IPS-NIHi7 (cell line): Measurements from ENCODE around the gene SERPINH1.
"Not testable (repeated sequence)": the region's sequence is repeated elsewhere in the genome, so short reads cannot be mapped to it uniquely, and the experiment has no call there.

Experiments used
- DNase-seq: peaks from one replicate; pipeline ENCODE4 v3.0.0; 2012; ENCODE audit warnings: mixed read lengths; ENCODE audit errors: extremely low spot score

The SERPINH1 gene

DNA sequence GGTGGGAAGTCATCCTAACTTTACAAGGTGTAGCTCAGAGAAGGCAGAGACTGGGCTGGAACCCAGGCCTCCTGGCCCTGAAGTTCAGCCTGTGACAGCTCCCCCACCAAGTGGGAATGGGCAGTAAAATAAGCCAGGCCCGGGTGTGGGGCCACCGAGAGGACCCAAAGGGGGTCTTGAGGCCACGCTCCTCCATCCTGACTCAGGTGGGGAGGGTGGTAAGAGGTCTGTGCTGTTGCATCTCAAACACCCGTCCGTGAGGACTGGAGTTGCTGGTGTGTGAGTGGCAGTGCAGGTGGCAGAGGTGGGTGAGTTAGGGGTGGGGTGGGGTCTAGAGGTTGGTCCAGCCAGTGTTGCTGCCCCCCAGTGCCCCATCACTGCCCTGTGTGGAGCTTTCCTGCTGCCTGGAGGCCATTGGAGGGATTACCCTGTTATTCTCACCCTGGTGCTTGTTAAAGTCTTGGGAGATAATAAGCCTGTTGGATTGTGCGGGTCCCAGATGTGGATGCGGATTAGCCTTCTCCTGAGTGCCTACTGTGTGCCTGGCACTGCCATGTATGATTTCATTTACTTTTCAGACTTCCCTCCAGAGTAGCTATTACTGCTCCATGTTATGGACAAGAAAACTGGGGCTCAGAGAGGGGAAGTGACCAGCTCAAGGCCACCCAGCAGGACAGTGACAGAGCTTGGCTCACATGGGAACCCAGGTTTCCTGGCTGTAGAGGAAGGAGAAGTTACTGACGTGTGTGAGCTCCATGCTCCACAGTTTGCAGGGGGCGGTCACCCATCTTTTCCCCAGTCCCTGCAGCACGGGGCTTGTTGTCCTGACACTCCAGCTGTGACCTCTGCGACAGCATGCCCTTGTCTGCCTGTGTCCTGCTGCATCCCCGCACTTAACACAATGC is 12.9 kb downstream of the SERPINH1 start:
- no peak for DNase-seq

DNA sequence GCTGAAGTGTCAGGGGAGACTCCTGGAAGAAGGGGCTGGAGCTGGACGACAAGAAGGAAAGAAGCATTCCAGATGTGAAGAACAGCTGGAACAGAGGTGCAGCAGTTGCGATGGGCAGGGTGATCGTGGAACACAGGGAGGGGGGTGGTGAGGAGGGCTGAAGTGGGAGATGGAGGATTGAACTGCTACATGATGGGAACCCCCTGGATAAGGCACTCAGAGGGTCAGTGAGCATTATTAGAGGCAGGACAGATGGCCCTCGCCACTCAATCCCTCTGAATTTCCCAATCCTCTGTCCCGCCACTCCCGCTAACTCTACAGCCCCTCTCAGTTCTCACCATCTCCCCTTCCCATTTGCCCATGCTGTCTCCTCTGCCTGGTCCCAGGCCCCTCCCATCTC is 14.0 kb downstream of the SERPINH1 start:
- no peak for DNase-seq

DNA sequence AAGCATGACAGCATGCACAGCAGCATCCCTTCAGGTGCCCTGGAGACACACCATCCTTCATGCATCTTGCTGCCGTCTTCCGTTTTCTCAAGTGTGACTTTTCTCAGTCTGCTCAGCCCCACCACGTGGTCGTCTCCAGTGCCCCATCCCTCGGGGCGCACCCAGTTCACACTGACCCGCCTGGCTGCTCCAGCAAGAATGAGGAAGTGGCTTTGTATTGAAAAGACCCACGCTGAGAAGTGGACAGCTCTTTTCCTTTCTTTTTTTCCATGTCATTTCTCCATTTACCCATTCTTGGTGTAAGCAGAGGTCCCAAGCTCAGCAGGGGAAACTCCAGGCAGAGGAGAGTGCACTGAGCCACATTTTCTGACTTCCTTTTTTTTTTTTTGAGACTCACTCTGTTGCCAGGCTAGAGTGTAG is 14.5 kb downstream of the SERPINH1 start:
- peak; percentile 56 for DNase-seq

DNA sequence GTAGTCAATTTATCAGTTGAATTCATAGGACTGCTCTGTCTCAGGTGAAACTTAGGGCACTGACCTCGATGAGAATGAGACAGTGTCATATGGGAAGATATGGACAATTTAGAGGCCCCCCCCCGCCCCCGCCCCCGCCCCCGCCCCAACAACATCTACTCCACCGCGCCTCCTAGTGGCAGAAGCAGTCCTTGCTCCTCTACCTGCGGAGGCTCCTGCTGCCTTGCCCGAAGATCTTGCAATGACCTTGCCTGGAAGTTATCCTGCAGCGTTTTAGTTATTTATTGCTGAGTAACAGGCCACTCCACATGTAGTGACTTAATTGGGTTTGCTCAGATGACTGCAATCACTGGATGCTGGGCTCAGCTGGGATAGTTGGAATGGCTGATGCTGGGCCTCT is 15.2 kb downstream of the SERPINH1 start:
- DNase-seq = peak; percentile 75

DNA sequence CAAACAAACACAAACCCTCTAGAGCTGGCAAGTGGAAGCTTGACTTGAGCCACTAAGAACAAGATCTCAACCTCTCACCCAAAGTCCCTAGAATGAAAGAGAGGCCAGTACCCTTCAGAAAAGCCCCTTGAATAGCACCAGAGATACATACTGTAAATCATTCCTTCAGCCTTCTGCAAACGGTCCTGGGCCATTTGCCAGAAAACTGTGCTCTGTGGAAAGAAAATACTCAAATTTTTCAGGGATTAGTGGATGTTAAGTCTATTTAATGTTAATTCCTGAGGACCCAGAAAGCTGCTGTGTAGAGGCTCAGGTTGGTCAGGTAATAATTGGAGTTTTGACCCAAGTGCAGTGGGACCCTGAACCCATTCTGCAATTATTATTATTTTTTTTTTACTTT is 16.9 kb downstream of the SERPINH1 start:
- no peak for DNase-seq

DNA sequence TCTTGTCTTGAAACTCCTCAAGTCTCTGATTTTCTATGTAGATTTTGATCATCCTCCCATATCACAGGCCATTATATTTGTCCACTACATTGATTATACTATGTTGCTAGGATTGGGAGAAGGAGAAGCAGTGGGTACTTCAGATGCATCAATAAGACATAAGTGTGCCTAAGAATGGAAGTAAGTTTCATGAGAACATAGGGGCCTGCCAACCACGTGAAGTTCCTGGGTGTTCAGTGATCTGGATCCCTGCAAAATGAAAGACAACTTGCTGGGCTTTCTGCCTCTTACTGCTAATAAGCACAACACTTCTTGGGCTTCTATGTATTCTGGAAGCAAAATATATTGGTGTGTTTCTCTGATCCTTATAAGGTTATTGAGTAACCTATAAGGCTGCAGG is 17.8 kb downstream of the SERPINH1 start:
- DNase-seq = no peak

DNA sequence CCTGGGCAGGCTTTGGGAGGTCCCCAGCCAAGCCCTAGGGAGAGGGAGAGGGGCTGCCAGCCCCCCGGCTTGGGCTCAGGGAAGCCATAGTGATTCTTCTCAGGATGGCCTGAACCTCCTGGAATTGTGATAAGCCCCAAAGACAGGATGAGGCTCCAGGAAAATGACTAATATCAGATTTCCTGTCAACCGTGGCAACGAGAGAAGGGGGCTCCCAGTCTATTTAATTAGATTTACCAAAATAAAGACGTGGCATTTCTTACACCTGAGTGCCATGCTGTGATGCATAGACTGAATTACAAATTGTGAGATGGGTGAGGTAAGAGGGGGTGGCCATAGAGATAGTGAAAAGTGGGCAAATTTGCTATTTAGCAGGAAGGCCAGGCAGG is 20.4 kb downstream of the SERPINH1 start:
- DNase-seq = no peak

DNA sequence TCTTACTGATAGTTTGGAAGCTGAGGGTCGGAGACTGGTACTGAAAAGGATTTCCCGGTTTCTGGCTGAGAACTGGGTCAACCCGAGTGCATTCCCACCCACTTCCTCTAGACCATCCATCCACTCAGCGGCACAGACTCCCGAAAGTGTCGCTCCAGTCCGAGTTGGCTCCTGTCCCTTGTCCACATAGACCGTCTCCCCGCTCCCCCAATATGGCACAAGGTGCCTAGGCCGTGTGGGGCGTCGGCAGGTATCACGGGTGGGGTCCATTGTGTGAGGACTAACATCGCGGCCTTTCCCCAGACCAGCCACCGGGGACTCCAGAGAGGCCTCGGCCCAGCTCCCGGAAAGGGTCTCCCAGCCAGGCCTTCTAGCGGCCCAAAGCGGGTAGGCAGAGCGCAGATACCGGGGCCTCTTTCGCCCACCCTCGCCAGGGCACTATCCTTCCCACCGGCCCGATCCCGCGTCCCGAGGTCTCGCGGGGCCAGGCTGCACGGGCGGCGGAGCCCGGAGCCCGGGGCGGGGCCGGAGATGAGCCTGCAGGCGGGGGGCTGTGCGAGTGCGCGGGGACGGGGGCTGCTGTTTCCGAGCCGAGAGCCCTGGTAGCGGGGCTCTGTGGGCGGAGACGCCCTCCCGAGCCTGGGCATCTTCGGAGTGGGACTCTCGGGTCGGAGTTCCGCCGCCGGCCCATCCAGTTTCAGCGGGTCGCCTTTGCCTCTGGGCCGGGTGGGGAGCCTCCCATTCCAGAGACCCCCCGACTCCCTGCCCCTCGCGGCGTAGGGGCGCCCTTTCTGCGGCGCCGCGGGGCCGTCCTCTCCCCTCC is 21.1 kb downstream of the SERPINH1 start:
- DNase-seq = peak; percentile 83

DNA sequence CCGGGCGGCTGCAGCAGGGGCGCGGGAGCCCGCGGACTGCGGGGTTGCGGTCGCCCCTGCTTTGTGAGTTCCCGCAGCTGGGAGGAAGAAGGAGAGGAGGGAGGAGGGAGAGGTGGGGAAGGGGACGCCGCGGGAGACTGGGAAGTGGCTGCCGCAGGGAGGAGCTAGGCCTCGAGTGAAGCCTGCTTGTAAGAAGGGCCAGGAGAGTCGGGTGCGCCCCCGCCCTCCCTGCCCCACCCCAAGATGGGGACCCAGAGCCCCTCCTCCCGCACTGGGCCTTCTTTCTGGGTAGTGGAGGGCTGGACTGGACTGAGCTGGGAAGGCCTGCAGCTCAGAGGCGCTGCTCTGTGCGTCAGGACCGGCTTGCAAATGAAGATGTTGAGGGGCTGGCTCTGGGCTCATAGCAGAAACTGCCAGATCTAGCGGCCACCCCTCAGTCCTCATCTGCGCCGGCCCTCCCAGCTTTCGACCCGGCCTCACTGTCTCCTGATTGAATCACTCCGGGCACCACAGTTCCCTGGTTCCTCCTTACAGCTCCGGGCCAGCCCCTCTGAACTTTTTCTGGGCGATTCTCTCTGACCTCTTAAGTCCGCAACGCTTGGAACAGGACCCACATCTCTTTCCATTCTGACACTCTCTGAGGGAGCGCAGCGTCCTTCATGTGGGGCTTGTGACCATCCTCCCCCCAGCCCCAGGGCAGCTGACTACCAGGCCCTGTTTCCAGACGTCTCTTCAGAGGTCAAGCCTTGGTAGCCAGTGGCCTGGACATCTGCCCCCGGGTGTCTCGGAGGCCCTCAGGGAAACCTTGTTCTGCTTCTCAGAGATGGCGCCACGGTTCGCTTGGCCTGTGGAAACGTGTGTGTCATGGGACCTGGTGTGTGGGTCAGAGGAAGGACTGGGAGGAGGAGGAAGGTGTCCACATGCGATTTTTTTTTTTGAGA is 21.9 kb downstream of the SERPINH1 start:
- DNase-seq = peak; percentile 81

DNA sequence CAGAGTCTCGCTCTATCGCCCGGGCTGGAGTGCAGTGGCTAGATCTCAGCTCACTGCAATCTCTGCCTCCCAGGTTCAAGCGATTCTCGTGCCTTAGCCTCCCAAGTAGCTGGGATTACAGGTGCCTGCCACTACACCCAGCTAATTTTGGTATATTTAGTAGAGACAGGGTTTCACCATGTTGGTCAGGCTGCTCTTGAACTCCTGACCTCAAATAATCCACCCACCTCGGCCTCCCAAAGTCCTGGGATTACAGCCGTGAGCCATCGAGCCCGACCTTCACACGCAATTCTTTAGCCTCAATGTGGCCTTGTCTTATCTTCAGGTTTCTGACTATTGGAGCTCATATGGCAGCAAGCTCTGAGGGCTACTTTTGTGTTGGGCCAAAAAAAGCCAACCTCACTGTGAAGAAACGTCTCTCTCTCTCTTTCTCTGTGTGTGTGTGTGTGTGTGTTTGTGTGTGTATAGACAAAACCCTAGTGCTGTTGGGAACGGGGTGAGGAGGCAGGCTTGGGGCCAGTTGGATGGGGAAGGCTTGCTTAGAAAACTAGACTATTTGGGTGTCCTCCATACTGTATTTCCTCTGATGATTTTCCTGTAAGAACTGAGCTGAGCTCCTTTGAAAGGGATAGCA is 22.7 kb downstream of the SERPINH1 start:
- DNase-seq = not testable (repeated sequence)

DNA sequence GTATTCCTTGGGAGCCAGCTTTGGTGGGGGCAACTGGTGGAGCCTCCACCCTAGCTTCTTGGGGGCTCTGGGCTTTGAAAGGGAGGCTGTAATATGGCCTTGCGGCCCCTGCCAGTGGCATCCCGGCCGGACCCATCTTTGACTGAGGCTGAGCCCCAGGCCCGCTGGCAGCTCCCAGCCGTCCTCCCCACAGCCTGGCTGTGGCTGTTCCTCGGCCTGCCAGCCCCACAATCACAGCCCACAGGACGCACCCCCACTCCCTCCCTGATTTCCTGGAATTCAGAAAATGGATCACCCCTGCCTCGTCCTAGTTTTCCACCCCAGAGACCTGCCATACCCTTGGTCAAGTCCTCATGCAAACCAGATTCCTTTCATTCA is 23.2 kb downstream of the SERPINH1 start:
- no peak for DNase-seq

DNA sequence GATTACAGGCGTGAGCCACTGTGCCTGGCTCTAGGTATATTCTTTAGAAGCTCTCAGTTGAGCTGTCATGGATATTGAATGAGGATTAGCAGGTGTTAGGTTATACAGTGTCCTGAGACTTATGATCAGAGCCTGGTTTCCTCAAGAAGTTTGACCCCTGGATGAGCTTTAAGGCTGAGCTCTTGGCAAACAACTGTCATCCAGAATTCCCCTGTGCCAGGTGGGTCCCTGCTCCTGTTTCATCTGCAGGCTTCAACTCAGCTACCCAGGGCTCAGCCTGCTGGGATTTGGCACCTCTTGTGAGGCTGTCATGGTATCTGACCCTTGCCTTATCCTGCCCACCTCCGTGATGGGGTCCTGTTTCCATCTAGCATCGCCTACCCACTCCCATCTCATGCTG is 24.3 kb downstream of the SERPINH1 start:
- DNase-seq = no peak

DNA sequence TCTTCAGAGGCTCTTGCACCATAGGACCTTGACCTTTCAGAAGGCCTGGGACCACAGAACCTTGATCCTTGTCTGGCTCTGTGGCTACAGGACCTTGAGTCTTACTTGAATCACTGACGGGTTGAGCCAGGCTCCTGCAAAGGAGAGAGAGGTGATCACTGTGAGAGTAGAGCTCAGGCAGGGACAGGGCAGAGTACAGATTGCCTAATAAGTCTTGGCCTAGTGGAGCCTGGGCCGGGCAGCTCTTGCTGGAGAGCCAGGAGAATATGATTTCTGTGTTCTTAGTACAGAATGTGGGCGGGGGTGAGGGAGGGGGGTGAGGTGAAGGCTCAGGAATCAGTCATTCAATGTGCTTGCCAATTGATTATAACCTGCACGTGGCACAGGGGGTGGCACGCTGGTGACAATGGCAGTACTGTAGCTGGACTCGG is 26.0 kb downstream of the SERPINH1 start:
- DNase-seq = no peak

DNA sequence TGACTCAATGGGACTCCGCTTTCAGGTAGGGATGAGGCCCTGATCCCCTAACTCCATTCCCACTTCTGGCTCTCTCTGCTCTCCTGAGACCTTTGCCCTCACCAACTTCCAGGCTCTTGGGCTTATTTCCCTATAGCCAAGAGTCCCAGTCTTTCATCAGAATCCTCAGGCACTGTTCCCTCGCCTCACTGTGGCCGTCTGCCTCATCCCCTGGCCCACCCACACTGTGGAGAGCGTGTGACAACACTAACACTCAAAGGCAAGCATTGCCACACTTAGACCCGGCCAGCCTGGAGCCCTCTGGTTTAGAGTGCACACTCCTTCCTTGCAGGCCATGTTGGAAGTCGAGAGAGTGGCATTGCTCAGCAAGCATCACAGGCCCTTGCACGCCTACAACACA is 27.0 kb downstream of the SERPINH1 start:
- DNase-seq = no peak

DNA sequence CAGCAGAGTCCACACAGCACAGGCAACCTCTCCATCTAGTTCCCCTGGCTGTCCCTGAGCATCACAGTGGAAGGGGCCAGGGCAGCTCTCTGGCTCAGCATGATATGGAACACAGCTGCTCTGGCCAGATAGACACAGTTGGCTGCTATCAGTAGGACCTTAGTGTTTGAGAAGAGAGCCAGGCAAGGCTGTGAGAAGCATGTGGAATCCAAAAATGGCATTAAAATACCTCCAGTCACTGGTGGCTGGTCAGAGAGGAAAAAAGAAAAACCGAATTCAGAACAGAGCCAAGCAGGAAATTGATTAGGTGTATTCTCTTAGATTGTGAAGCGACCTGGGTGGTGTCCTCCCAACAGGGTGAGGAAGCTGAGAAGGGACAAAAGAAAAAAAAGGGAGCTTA is 27.9 kb downstream of the SERPINH1 start:
- DNase-seq = no peak

DNA sequence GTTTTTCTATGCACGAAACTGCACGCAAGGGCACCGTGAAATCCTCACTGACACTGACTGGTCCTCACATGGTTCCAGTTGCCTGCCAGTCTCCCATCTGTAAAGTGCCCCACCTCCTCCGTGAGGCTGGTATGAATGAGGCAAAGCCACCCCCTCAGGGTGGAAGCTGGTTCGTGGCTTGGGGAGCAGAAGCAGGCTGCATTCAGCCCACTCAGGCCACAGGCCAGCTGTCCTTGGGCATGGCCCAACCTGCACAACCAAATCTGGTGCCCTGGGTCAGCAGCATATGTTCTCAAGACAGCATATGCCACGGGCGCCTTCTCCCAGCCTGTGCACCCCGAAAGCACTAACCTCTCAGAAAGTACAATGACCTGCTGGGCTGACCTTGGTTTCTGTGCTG is 29.3 kb downstream of the SERPINH1 start:
- no peak for DNase-seq

DNA sequence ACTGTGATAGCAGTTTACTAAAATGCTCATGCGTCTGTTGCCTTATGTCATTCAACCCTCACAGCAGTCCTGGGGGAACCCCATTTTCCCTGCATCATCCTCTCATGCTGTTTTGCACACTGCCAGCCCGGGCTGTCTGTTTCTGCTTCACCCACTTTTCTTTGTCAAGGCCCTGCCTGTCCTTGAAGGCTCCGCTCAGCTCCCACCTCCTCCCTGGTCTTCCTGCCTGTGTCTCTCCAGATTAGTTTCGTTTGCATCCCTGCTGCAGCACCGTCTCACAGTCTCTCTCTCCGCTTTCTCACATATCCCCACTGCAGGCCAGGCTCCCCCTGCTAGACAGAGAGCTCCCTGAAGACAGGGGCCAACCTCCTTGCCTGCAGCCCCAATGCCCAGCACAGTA is 29.9 kb downstream of the SERPINH1 start:
- DNase-seq = no peak

DNA sequence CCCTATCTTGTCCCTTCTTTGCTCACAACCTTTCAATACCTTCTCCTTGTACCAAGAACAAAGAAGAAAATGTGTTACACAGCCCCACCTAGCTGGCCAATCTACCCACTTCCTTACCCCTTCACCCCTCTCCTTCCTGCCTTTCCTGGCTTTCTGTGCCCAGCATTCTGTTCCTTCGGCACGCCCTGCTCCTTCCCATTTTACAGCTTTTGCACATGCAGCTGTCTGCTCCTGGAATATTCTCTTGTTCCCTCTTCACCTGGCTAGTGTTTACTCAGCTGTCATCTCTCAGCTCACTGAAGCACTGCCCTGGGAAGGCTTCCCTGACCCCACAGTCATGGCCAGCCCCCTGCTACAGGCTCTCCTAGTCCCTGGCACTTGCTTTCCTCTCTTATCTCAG is 30.7 kb downstream of the SERPINH1 start:
- no peak for DNase-seq

DNA sequence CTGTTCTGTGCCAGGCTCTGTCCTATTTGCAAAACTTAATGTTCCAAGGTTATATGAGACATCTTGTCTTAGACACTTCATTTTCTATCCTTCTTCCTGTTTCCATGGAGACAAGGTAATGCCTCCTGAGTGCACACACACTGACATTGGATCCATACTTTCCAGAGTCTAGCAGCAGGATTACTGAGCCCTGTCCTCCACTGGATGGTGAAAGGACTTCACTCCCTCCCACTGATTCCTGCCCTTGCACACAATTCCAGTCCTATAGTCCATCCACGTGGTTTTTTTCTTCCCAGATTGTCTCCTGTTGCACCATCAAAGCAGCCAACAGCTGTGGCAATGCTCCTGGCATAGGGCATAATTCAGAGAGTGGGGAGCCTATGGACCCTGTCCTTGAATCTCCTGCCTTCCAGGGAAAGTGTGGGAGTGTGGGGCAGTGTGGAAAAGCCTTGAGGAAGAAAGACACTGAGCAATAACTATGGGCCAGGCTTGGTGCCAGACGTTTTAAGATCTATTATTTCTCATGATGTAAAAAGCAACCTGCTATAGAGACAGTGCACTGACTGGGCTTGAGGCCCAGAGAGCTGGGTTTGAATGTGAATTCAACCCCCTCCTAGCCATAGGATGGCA is 31.3 kb downstream of the SERPINH1 start:
- DNase-seq = no peak

DNA sequence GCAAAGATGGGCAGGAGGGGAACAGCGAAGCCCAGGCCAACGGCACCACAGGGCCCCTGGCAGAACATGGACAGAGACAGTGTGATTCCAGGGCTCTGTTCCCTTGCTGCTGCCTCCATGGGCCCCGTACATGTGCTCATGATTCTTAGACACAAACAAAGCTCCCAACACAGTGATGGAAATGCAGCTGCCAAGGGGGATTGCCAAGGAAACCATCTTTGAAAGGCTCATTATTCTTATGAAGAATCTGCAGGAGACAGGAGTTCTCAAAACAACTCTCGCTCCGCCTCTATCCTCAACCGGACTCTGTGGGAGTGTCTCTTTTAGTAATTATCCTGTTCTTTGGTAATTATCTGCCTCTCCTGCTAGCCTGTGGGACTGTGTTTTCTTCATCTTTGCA is 32.2 kb downstream of the SERPINH1 start:
- DNase-seq = no peak

DNA sequence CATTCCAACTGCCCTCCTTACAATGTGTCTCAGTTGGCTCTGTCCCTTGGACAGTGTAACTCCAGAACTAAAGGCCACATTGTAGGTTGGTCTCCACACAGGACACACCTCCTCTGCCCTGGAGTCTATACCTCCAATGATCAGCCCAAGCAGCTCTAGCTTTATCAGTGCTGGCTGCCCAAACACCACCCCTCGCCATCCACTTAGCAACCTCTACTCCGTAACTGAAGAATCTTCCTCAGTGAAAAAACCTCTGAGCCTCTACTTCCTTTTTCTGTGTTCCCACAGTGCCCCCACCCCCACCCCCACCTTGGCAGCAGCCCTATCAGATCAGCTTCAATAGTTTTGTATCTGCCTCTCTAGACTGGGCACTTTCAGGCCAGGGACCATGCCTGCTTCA is 33.4 kb downstream of the SERPINH1 start:
- no peak for DNase-seq
